OCI-LY3 (cell line): Measurements from ENCODE around the gene MTERF2.

Experiments
- CTCF ChIP-seq: fragments of 200-600, 300-600 bp; sonication (generic); IDR thresholded peaks from 2 replicates; pipeline ENCODE4 v1.5.1; 2014; ENCODE audit warnings: antibody characterized with exemption, low read length, low read depth
- EZH2phosphoT487 ChIP-seq: fragments of 200-600 bp; shearing (Covaris generic); IDR thresholded peaks from 2 replicates; pipeline ENCODE4 v1.6.1; 2018; ENCODE audit warnings: antibody characterized with exemption, mixed run types, low read depth

DNA sequence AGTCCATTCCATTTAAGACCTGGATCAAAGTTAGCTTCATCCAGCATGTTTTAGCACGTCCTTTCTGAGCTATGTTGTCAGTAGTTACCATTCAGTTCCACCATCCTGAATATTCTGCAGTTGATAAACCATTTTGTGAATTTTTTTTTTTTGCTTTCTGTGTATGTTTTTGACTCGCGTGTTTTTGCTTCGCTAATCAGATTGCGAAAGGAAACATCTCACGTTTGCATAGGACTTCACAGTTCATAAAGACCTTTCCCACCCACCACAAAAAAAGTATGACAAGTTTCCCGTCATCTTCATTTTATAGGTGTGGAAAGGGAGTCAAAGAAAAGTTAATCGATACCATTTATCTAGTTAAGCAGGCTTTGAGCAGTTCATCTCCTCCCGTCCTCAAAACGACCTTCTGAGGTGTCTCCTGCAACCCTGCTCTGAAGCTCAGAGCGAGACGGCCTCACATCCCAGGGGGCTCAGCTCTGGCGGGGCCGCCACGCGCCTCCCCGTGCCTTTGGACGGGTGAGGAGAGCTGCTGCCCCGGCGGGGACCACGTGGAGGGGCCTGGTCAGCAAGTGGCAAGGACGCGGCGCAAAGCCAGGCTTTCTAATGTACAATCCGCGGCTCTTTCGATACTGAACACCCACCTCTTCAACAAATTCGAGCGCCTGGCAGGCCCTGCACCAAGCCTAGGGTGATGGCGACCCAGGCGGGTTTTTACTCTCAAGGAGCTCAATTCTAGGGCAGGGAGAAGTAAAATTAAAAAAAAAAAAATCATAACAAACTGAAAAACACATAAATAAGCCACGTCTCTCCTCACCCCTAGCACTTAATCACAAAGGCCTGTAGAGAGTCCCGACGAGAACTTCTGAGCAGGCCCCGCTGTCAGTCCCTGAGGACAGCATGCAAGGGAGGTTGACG lies 32.2 kb downstream of the MTERF2 start:
- TF ChIP-seq CTCF (no peak), EZH2phosphoT487 (no peak)
